ENCODE data around the gene MRPS27.
A peak's percentile ranks its signal among the peaks of the same experiment; 100 is the strongest.

The MRPS27 gene

GRCh38 chr5:72252008-72252407 lies 68.0 kb downstream of the MRPS27 start:
- Mint-ChIP-seq H3K4me3 (no peak overlapping the region), H3K9me3 (no peaks in the 10 kb centered on the region), H3K36me3 (ENCODE audit: low read depth) (peaks cover 7% of the 10 kb centered on the region), H3K4me1 (peaks cover 31% of the 10 kb centered on the region), H3K27me3 (ENCODE audit: low read depth) (no peaks in the 10 kb centered on the region), H3K27ac (no peak overlapping the region)
- TF ChIP-seq, protein P1, sequence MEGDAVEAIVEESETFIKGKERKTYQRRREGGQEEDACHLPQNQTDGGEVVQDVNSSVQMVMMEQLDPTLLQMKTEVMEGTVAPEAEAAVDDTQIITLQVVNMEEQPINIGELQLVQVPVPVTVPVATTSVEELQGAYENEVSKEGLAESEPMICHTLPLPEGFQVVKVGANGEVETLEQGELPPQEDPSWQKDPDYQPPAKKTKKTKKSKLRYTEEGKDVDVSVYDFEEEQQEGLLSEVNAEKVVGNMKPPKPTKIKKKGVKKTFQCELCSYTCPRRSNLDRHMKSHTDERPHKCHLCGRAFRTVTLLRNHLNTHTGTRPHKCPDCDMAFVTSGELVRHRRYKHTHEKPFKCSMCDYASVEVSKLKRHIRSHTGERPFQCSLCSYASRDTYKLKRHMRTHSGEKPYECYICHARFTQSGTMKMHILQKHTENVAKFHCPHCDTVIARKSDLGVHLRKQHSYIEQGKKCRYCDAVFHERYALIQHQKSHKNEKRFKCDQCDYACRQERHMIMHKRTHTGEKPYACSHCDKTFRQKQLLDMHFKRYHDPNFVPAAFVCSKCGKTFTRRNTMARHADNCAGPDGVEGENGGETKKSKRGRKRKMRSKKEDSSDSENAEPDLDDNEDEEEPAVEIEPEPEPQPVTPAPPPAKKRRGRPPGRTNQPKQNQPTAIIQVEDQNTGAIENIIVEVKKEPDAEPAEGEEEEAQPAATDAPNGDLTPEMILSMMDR (IDR thresholded peaks at IDR 0.05; ENCODE audit: unreplicated experiment in 3 of 3) = no peak

DNA sequence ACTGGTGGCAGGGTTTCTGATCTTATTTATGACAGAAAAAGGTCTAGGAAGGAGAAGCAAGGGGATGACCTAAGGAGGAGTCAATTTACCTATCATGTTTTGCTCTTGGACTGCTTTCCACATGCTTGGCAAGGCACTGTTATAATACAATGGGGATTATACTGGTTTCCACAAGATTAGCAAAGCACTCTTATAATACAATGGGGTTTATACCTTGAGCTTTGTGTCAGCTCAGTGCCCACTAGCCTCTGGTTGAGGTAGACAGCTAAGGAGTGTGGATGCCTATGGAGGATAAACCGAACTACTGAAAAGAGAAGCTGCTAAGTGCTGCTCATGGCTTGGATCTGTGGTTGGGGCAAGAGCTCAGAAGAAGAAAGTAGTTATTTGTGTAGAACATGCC lies 68.7 kb downstream of the MRPS27 start:
- no peaks in the 10 kb centered on the region for H3K9me3 Mint-ChIP-seq
- H3K4me3 Mint-ChIP-seq = no peak overlapping the region
- TF ChIP-seq, protein P1 (IDR thresholded peaks at IDR 0.05; ENCODE audit: unreplicated experiment in 3 of 3) = no peak
- no peak overlapping the region for H3K27ac Mint-ChIP-seq
- peaks cover 38% of the 10 kb centered on the region for H3K4me1 Mint-ChIP-seq
- peaks cover 3% of the 10 kb centered on the region for H3K36me3 Mint-ChIP-seq (ENCODE audit: low read depth)
- H3K27me3 Mint-ChIP-seq (ENCODE audit: low read depth) = no peaks in the 10 kb centered on the region

GRCh38 chr5:72248410-72248981 lies 71.5 kb downstream of the MRPS27 start:
- TF ChIP-seq, protein P1 (IDR thresholded peaks at IDR 0.05; ENCODE audit: unreplicated experiment in 3 of 3) = no peak
- Mint-ChIP-seq H3K4me3 (no peak overlapping the region), H3K9me3 (no peaks in the 10 kb centered on the region), H3K27ac (peak overlapping the region; percentile 60 to 74 (median 63)), H3K4me1 (peaks cover 57% of the 10 kb centered on the region), H3K27me3 (ENCODE audit: low read depth) (no peaks in the 10 kb centered on the region), H3K36me3 (ENCODE audit: low read depth) (peaks cover 3% of the 10 kb centered on the region)

GRCh38 chr5:72246954-72247442 lies 73.0 kb downstream of the MRPS27 start:
- peak overlapping the region; percentile 32 to 60 (median 52) for H3K27ac Mint-ChIP-seq
- no peaks in the 10 kb centered on the region for H3K9me3 Mint-ChIP-seq
- H3K4me3 Mint-ChIP-seq = no peak overlapping the region
- no peaks in the 10 kb centered on the region for H3K27me3 Mint-ChIP-seq (ENCODE audit: low read depth)
- TF ChIP-seq, protein P1 (IDR thresholded peaks at IDR 0.05; ENCODE audit: unreplicated experiment in 3 of 3) = no peak
- peaks cover 61% of the 10 kb centered on the region for H3K4me1 Mint-ChIP-seq
- H3K36me3 Mint-ChIP-seq (ENCODE audit: low read depth) = no peaks in the 10 kb centered on the region

GRCh38 chr5:72245951-72246532 lies 74.0 kb downstream of the MRPS27 start:
- TF ChIP-seq, protein P1 (IDR thresholded peaks at IDR 0.05; ENCODE audit: unreplicated experiment in 3 of 3) = no peak
- peak overlapping the region; percentile 29 to 60 (median 32) for H3K27ac Mint-ChIP-seq
- peaks cover 56% of the 10 kb centered on the region for H3K4me1 Mint-ChIP-seq
- no peaks in the 10 kb centered on the region for H3K36me3 Mint-ChIP-seq (ENCODE audit: low read depth)
- H3K27me3 Mint-ChIP-seq (ENCODE audit: low read depth) = no peaks in the 10 kb centered on the region
- H3K4me3 Mint-ChIP-seq = no peak overlapping the region
- H3K9me3 Mint-ChIP-seq = no peaks in the 10 kb centered on the region

- Mint-ChIP-seq H3K4me1 (peaks cover 53% of the 10 kb centered on the region), H3K36me3 (ENCODE audit: low read depth) (no peaks in the 10 kb centered on the region), H3K9me3 (no peaks in the 10 kb centered on the region), H3K27me3 (ENCODE audit: low read depth) (no peaks in the 10 kb centered on the region), H3K27ac (peak overlapping the region; percentile 27 to 60 (median 29)), H3K4me3 (no peak overlapping the region)
- TF ChIP-seq, protein P1 (IDR thresholded peaks at IDR 0.05; ENCODE audit: unreplicated experiment in 3 of 3) = no peak
Measured at GRCh38 chr5:72245546-72245945, 74.5 kb downstream of the MRPS27 start.
